T-helper 9 cell (primary cell): ENCODE data around the gene MARF1.
"Not testable (repeated sequence)": the region's sequence is repeated elsewhere in the genome, so short reads cannot be mapped to it uniquely, and the experiment has no call there.

ENCODE experiments used
- DNase-seq: peaks from one replicate; pipeline ENCODE4 v3.0.0-alpha.2; 2020

Gene MARF1

GRCh38 chr16:15599303-15600070 is 43.5 kb downstream of the MARF1 start:
- DNase-seq, result no peak

- no peak for DNase-seq
These were observed 44.2 kb downstream of the MARF1 start for GRCh38 chr16:15598648-15599190.

- no peak for DNase-seq
These were observed 44.9 kb downstream of the MARF1 start for GRCh38 chr16:15597822-15598647.

GRCh38 chr16:15597135-15597534 is 45.8 kb downstream of the MARF1 start:
- DNase-seq, result no peak

- DNase-seq, result no peak
These were observed 48.1 kb downstream of the MARF1 start for GRCh38 chr16:15594711-15595320.

- DNase-seq, result no peak
These were observed 49.7 kb downstream of the MARF1 start for GRCh38 chr16:15593235-15593634.

- no peak for DNase-seq
These were observed 50.6 kb downstream of the MARF1 start for GRCh38 chr16:15592324-15592723.

GRCh38 chr16:15587152-15587825 is 55.7 kb downstream of the MARF1 start:
- no peak for DNase-seq

- DNase-seq, result no peak
These were observed 56.2 kb downstream of the MARF1 start for GRCh38 chr16:15586716-15587115.

- DNase-seq, result no peak
These were observed 57.0 kb downstream of the MARF1 start for GRCh38 chr16:15585956-15586355.

GRCh38 chr16:15583526-15583925 is 59.4 kb downstream of the MARF1 start:
- no peak for DNase-seq

- no peak for DNase-seq
These were observed 61.7 kb downstream of the MARF1 start for GRCh38 chr16:15581127-15581815.

- DNase-seq, result no peak
These were observed 64.1 kb downstream of the MARF1 start for GRCh38 chr16:15578824-15579223.

- no peak for DNase-seq
These were observed 65.7 kb downstream of the MARF1 start for GRCh38 chr16:15576960-15577958.

GRCh38 chr16:15575293-15576049 is 67.5 kb downstream of the MARF1 start:
- no peak for DNase-seq

GRCh38 chr16:15574614-15574948 is 68.4 kb downstream of the MARF1 start:
- no peak for DNase-seq

GRCh38 chr16:15573896-15574613 is 68.9 kb downstream of the MARF1 start:
- not testable (repeated sequence) for DNase-seq

GRCh38 chr16:15573274-15573895 is 69.6 kb downstream of the MARF1 start:
- DNase-seq, result no peak
